ENCODE measurements around the gene NEU4.

NEU4 gene

DNA sequence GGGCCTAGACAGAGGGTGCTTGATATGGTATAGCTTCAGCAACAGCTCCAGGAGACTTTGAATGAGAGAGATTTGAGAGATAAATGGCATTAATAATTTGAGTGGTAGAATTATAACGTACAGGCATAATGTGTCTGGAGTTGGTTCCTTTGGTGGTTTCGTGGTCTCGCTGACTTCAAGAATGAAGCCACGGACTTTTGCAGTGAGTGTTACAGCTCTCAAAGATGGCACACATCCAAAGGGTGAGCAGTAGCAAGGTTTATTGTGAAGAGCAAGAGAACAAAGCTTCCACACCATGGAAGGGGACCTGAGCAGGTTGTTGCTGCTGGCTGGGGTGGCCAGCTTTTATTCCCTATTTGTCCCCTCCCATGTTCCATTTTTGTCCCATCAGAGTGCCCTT is 26.6 kb downstream of the NEU4 start:
- DNase-seq (ENCODE audit: low read depth), result no peak

DNA sequence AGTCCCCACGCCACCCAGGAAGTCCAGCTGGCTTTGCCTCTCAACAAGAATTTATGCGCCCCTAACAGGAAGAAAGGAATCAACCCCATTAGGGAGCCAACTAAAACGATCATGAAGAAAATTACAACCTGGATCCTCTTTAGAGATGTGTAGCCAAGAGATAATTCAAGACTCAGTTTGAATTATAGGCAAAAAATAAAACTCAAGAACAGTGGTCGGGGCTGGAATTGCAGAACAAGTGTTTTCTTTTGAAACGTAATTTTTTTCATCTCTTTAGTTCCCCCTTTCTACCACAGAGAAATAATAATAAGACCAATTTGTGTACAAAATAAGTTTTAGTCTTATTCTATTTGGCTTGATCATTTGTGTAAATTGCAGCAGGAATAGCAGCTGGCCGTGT is 27.3 kb downstream of the NEU4 start:
- DNase-seq (ENCODE audit: low read depth), result no peak

- DNase-seq (ENCODE audit: low read depth), result no peak
Observed at GRCh38 chr2:241837197-241837965, 28.4 kb downstream of the NEU4 start.

GRCh38 chr2:241841181-241842066 is 32.4 kb downstream of the NEU4 start:
- DNase-seq (ENCODE audit: low read depth), result no peak

GRCh38 chr2:241842067-241842415 is 33.0 kb downstream of the NEU4 start:
- no peak for DNase-seq (ENCODE audit: low read depth)

GRCh38 chr2:241842620-241843211 is 33.7 kb downstream of the NEU4 start:
- no peak for DNase-seq (ENCODE audit: low read depth)

- no peak for DNase-seq (ENCODE audit: low read depth)
Observed at GRCh38 chr2:241843321-241844065, 34.5 kb downstream of the NEU4 start.

- DNase-seq (ENCODE audit: low read depth), result peak; percentile 51
Observed at GRCh38 chr2:241844066-241844728, 35.2 kb downstream of the NEU4 start.

DNA sequence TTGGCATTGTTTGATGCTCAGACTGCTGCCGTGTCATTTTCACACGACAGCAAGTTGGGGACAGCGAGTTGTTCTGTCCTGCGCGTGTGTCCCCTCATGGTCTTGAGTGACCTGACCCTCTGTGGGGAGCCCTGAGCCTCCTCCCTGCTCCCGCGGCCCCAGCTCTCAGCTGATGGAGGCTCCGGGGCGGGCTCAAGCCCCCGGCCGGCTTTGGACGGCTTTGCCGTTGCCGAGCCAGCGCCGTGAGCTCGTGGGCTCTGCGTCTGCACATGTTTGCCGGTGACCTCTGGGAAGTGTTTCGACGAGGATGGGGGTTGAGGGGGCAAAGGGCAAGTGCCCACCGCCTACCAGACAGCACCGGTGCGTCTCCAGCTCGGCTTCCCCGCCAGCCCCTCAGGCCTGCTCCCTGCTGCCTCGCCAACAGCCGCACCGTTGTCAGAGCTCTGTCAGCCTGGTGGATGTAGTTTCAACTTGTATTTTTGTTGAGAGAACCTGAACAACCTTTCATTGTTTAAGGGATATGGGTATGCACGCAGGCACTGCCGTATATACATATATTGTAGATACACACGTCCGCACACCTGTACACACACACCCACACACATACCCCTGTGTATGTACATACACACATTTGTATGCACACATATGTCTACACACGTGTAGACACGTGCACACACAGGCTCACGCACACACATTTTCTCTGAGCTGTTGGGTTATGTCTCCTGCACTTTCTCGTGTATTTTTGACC is 36.0 kb downstream of the NEU4 start:
- no peak for DNase-seq (ENCODE audit: low read depth)

- no peak for DNase-seq (ENCODE audit: low read depth)
Observed at GRCh38 chr2:241846406-241846805, 37.4 kb downstream of the NEU4 start.

DNA sequence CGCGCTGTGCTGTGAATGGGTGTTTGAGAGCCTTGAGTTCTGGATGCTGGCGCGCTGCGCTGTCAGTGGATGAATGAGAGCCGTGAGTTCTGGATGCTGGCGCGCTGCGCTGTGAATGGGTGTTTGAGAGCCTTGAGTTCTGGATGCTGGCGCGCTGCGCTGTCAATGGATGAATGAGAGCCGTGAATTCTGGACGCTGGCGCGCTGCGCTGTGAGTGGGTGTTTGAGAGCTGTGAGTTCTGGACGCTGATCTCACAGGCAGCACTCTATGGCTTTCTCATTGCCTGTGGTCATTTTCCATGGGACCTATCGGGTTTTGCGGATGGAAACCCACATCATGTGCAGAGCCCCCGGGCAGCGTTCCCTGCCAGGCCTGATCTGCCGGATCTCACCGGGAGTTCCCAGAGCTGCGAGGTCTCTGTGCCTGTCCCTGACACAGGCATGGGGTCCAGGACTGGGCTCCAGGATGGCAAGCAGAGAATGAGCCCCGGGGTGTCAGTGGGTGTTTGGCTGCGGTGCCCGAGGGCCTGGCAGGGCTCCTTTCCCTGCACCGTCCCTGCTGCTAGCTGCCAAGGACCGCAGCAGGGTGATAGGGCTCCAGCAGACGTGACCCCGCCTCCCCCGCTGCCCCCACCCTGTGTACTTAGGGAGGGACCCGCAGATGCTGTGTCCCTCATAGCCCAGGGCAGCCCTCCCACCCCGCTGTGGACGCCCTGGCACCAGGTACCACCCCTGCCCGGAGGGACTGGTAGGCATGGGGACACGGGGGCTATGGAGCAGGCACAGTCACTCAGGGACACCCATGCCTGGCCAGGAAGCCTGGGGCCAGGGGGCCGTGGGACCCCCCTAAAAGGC is 40.0 kb downstream of the NEU4 start:
- DNase-seq (ENCODE audit: low read depth), result no peak

- no peak for DNase-seq (ENCODE audit: low read depth)
Observed at GRCh38 chr2:241849616-241850543, 40.9 kb downstream of the NEU4 start.

DNA sequence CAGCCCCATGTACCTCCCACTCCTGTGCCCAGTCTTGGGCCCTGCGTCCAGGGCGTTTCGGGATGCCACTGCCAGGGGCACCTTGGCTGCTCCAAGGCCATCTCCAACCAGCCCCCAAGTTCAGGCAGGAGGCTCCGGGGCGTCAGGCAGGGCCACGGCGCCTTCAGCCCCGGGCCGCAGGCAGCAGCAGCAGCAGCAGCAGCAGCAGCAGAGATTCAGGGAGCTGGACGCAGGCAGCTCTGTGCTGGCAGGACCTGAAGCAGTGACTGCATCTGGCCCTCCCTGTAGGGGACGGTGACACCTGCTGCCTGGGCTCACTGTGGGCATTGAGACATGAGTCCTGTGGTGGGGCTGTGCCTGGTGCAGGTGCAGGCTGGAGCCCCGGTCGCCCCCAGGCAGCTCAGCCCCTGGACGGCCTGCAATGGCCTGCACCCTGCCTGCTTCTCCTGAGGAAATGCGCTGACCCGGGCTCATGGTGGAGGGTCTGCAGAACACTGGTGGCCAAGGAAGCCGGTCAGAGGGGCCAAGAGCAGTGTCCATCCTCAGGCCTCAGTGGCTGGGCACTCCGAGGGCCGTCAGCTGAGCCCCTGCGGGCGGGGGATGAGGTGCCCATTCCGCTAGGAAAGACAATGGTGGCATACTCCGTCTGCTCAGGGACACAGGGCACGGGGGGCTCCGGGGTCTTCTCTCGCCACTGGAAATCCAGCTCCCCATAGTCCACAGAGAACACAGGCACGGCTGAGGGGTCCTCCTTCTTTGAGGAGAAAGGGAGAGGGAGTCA is 41.7 kb downstream of the NEU4 start:
- DNase-seq (ENCODE audit: low read depth), result no peak

DNA sequence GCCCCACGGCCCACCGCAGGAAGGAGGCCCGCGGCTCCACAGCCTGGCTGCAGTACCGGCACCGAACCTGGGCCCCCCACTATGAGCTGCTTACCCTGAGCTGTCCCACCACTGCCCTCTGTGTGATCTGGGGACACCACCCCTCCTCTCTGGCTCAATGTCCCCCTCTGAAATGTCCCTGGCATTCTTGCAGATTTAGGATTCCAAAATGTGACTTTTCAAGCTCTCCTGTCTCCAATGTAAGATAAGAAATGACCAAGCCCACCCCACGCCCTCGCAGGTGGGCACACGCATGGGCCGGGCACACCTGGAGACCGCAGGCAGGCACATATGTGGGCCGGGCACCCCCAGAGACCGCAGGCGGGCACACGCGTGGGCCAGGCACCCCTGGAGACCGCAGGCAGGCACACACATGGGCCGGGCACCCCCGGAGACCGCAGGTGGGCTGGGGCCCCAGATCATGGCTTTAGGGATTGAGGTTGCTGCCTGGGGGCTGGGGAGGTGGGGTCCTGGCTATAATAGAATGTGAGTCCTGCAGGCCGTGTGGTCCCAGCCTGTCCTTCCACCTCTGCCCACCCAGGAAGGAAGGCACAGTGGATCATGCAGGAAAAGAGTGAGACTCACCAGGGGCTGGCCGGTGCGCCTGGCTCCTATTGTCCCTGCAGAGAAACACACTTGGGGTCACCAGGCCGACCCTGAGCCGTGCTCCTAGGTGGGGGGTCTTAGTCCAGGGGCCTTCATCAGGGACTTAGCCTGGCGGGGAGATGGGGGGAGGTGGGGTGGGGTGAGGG is 42.5 kb downstream of the NEU4 start:
- no peak for DNase-seq (ENCODE audit: low read depth)

DNA sequence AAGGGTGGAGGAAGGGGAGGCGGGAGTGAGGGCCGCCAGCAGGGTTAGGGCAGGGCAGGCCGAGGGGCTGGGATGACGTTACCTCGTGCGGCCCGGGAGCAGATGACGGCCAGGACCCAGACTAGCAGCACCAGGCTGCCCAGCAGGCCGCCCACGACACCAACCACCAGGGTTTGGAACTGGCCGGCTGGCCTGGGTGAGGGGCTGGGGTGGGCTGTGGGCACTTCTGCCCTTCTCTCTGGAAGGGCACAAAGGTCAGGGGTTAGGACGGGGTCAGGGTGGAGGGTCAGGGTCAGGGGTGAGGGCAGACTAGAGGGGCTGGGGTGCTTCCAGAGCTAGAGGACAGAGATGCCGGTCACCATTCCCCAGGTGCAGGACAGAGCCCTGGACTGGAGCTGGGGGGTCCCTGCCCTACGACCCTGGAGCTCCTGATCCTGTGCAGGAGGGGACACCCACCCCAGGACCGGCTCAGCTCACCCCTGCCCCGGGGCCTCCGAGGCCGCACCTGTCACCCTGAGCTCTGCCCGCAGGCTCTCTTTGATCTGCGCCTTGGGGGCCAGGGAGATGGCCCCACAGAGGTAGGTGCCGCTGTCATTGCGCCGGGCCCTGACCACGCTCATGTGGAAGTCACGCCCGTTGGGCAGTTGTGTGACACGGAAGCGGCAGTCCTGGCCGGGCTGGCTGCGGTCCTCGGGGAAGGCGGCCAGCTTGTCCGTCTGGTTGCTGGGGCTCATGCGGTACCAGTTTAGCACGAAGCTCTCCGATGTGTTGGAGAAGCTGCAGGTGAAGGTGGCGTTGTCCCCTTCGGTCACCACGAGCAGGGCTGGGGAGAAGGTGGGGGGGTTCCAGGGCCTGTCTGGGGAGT is 43.4 kb downstream of the NEU4 start:
- no peak for DNase-seq (ENCODE audit: low read depth)

DNA sequence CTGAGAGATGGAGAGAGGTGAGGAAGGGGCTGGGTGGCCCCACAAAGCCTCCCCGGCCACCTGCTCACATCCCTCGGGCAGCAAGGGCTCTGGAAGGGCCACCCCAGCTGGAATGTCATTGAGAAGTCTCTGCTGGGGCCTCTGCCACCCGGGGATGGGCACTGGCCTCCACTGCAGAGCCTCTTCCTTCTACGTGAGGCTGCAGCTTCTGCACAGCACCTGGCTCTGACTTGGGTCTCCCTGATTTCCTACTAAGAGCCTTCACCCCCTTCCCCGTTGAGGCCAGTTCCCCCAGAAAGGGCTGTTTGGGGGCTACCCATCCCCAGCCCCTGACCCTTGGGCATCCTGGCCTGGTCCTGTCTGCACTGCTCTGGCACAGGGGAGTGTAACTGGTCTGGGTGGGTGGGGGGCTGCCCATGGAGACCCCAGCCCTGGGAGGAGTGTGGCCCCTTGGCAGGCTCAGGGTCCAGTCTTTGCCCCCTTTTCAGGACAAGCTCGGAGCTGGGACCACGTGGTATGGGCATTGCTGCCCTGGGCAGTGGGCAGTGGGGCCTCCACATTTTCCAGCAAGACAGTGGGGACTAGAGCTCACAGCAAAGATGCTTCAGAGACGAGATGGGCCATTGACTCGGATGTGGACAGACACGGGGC is 44.1 kb downstream of the NEU4 start:
- no peak for DNase-seq (ENCODE audit: low read depth)

All from stimulated activated CD8-positive, alpha-beta memory T cell treated with anti-CD3 and anti-CD28 coated beads, Interleukin-15, amount 100 ng/mL, for 1 hour (primary cell).